GM23338 (cell line): ENCODE data around the gene STX4. TPM values are rescaled to one million over a fixed set of nuclear protein-coding genes. Genes with fewer than 3 reads are reported as not detected.
A peak's percentile ranks its signal among the peaks of the same experiment; 100 is the strongest.

Source experiments
- ATAC-seq: fragments of 200-7000 bp; cut with Tn5 transposase; 3 replicates; pipeline ENCODE4 v1.9.1; 2020
- DNase-seq: peaks from one replicate; pipeline ENCODE4 v3.0.0-alpha.2; 2015; ENCODE audit warnings: low spot score
- H2AFZ ChIP-seq: fragments of 200-600 bp; sonication (generic); 2 replicates; pipeline ENCODE4 v1.8.0; 2016; ENCODE audit warnings: antibody characterized with exemption, mild to moderate bottlenecking, moderate library complexity
- H3F3A ChIP-seq: fragments of 200-600 bp; sonication (generic); replicated peaks from 2 replicates; pipeline ENCODE4 v1.8.0; 2017; ENCODE audit warnings: antibody characterized with exemption, mixed run types, low read depth
- H3K27ac ChIP-seq: fragments of 200-600 bp; sonication (generic); 2 replicates; pipeline ENCODE4 v1.6.1; 2016; ENCODE audit warnings: low read depth
- H3K27me3 ChIP-seq: fragments of 200-600 bp; sonication (generic); 2 replicates; pipeline ENCODE4 v1.8.0; 2016; ENCODE audit warnings: mild to moderate bottlenecking, mixed run types, moderate library complexity; ENCODE audit not compliant: insufficient read depth
- H3K36me3 ChIP-seq: fragments of 200-600 bp; sonication (generic); 2 replicates; pipeline ENCODE4 v1.8.0; 2016; ENCODE audit warnings: mild to moderate bottlenecking; ENCODE audit not compliant: insufficient read depth
- H3K4me1 ChIP-seq: fragments of 200-600 bp; sonication (generic); 2 replicates; pipeline ENCODE4 v1.8.0; 2016; ENCODE audit warnings: mild to moderate bottlenecking, moderate library complexity; ENCODE audit not compliant: insufficient read depth
- H3K4me2 ChIP-seq: fragments of 200-600 bp; sonication (generic); 2 replicates; pipeline ENCODE4 v1.7.1; 2017; ENCODE audit warnings: mixed run types
- H3K4me3 ChIP-seq: fragments of 200-600 bp; sonication (generic); 2 replicates; pipeline ENCODE4 v1.6.1; 2016; ENCODE audit warnings: mixed run types
- H3K79me2 ChIP-seq: fragments of 200-600 bp; sonication (generic); replicated peaks from 2 replicates; pipeline ENCODE4 v1.8.0; 2017; ENCODE audit warnings: mild to moderate bottlenecking; ENCODE audit not compliant: insufficient read depth
- H3K9me2 ChIP-seq: fragments of 200-600 bp; sonication (generic); 2 replicates; pipeline ENCODE4 v1.8.0; 2017; ENCODE audit not compliant: insufficient read depth
- H4K20me1 ChIP-seq: fragments of 200-600 bp; sonication (generic); replicated peaks from 2 replicates; pipeline ENCODE4 v1.8.0; 2017; ENCODE audit warnings: mild to moderate bottlenecking; ENCODE audit not compliant: insufficient read depth
- H3K27ac Mint-ChIP-seq: 2 replicates; pipeline ENCODE4 v1.8.0; 2020; ENCODE audit warnings: inconsistent platforms, mild to moderate bottlenecking, moderate library complexity, mixed read lengths
- H3K27me3 Mint-ChIP-seq: 3 replicates; pipeline ENCODE4 v1.8.0; 2022; ENCODE audit warnings: low read depth, mild to moderate bottlenecking, moderate library complexity, mixed read lengths, inconsistent platforms; ENCODE audit not compliant: insufficient read depth, poor library complexity
- H3K36me3 Mint-ChIP-seq: 3 replicates; pipeline ENCODE4 v1.8.0; 2021; ENCODE audit warnings: low read depth, mild to moderate bottlenecking, inconsistent platforms, moderate library complexity, mixed read lengths
- H3K4me1 Mint-ChIP-seq: 3 replicates; pipeline ENCODE4 v1.8.0; 2020; ENCODE audit warnings: mild to moderate bottlenecking, inconsistent platforms, mixed read lengths
- H3K4me3 Mint-ChIP-seq: 3 replicates; pipeline ENCODE4 v1.8.0; 2021; ENCODE audit warnings: moderate library complexity, mild to moderate bottlenecking, inconsistent platforms, mixed read lengths
- H3K9me3 Mint-ChIP-seq: 3 replicates; pipeline ENCODE4 v1.8.0; 2020; ENCODE audit warnings: moderate library complexity, mild to moderate bottlenecking, inconsistent platforms, mixed read lengths
- CREB1 ChIP-seq: fragments of 250-450 bp; sonication (Bioruptor Pico); IDR thresholded peaks from 2 replicates; pipeline ENCODE4 v1.5.0; 2020; ENCODE audit warnings: low read depth, mild to moderate bottlenecking, moderate library complexity
- ETS1 ChIP-seq: IDR thresholded peaks from 2 replicates; pipeline ENCODE4 v1.6.1; 2016; ENCODE audit warnings: antibody characterized with exemption
- JUNB ChIP-seq: IDR thresholded peaks from one replicate; pipeline ENCODE4 v1.6.1; 2016; ENCODE audit warnings: antibody characterized with exemption; ENCODE audit not compliant: unreplicated experiment
- REST ChIP-seq: IDR thresholded peaks from one replicate; pipeline ENCODE4 v1.6.1; 2018; ENCODE audit warnings: antibody characterized with exemption; ENCODE audit not compliant: unreplicated experiment
- ZNF114 ChIP-seq: fragments of 250-450 bp; sonication (Bioruptor Pico); IDR thresholded peaks from 2 replicates; pipeline ENCODE4 v1.5.0; 2020; ENCODE audit warnings: mild to moderate bottlenecking, moderate library complexity
- ZNF331 ChIP-seq: fragments of 250-450 bp; sonication (Bioruptor Pico); IDR thresholded peaks from 2 replicates; pipeline ENCODE4 v1.5.0; 2020; ENCODE audit warnings: low read depth, mild to moderate bottlenecking, moderate library complexity
- polyA plus RNA-seq: library from polyadenylated mRNA; unstranded; fragments of >200 nt; fragmentation: Nextera tagmentation; extraction: Ambion mirVana; gene quantifications from 2 replicates; pipeline ENCODE4 v1.2.1, GENCODE V29; 2016
- total RNA-seq: library from RNA; depleted of rRNA; stranded (reverse); fragments of >200 nt; shearing (Covaris generic); gene quantifications from 2 replicates; pipeline ENCODE4 v1.2.3, GENCODE V29; 2014
- TF ChIP-seq, protein P1 (sequence below), 2 experiments: fragments of 200-600 bp in 1 of 2; sonication (generic) in 1 of 2; conservative IDR thresholded peaks; 2 replicates each; pipeline versions ENCODE4 v1.5.1 to v1.6.1; 2016 to 2017; ENCODE audit warnings: antibody characterized with exemption in 2 of 2, low read depth in 2 of 2, mild to moderate bottlenecking in 2 of 2, moderate library complexity in 1 of 2
- TF ChIP-seq, protein P2 (sequence below): fragments of 250-450 bp; sonication (Bioruptor Pico); IDR thresholded peaks from 2 replicates; pipeline ENCODE4 v1.5.0; 2020; ENCODE audit warnings: mild to moderate bottlenecking, moderate library complexity

STX4 gene
- total and polyA plus RNA-seq, 2 experiments from 2014 or later: 13.0 to 39.3 TPM

GRCh38 chr16:31085873-31086628, 52.7 kb downstream of the STX4 start:
- Mint-ChIP-seq H3K4me3 (no peak overlapping the region), H3K9me3 (no peaks in the 10 kb centered on the region), H3K36me3 (peaks cover 21% of the 10 kb centered on the region), H3K4me1 (peaks cover 5% of the 10 kb centered on the region; the same call in 1 of the 3 replicates), H3K27me3 (peaks cover 17% of the 10 kb centered on the region), H3K27ac (peak overlapping the region; percentile 29; the same call in 1 of the 2 replicates)
- Histone ChIP-seq H4K20me1 (no peaks in the 10 kb centered on the region; the same call in 1 of the 2 replicates), H3F3A (no peaks in the 10 kb centered on the region), H3K9me2 (no peaks in the 10 kb centered on the region), H3K4me2 (no peak overlapping the region), H3K4me1 (no peaks in the 10 kb centered on the region), H3K27ac (no peak overlapping the region), H3K36me3 (no peaks in the 10 kb centered on the region), H3K27me3 (no peaks in the 10 kb centered on the region), H3K79me2 (no peaks in the 10 kb centered on the region), H3K4me3 (no peak overlapping the region), H2AFZ (no peak overlapping the region)
- ATAC-seq (no peak), DNase-seq (no peak)
- TF ChIP-seq ZNF331 (CRISPR knock-in tag): no peak
- no peak for TF ChIP-seq REST
- TF ChIP-seq, protein P1, sequence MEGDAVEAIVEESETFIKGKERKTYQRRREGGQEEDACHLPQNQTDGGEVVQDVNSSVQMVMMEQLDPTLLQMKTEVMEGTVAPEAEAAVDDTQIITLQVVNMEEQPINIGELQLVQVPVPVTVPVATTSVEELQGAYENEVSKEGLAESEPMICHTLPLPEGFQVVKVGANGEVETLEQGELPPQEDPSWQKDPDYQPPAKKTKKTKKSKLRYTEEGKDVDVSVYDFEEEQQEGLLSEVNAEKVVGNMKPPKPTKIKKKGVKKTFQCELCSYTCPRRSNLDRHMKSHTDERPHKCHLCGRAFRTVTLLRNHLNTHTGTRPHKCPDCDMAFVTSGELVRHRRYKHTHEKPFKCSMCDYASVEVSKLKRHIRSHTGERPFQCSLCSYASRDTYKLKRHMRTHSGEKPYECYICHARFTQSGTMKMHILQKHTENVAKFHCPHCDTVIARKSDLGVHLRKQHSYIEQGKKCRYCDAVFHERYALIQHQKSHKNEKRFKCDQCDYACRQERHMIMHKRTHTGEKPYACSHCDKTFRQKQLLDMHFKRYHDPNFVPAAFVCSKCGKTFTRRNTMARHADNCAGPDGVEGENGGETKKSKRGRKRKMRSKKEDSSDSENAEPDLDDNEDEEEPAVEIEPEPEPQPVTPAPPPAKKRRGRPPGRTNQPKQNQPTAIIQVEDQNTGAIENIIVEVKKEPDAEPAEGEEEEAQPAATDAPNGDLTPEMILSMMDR (conservative IDR thresholded peaks at IDR 0.05; ENCODE audit: low read depth in 2 of 2): no peak
- no peak for TF ChIP-seq JUNB
- TF ChIP-seq ETS1: no peak
- no peak for TF ChIP-seq CREB1 (CRISPR knock-in tag)
- no peak for TF ChIP-seq ZNF114 (CRISPR knock-in tag)

DNA sequence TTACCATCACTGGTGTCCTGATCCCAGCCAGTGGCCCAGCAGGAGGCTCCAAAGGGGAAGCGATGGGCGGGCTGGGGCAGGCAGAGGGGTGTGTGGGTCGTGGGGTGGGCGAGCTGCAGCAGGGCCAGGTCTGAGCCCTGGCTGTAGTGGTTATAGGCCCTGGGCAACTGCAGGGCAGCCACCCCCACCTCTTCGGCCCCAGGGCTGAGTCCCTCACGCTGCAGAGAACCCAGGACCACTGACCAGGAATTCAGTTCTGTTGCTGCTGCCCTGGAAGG, 53.2 kb downstream of the STX4 start:
- H3K27ac Mint-ChIP-seq: no peak overlapping the region
- Histone ChIP-seq H3K27me3 (no peaks in the 10 kb centered on the region), H3K79me2 (no peaks in the 10 kb centered on the region), H3F3A (no peaks in the 10 kb centered on the region), H2AFZ (no peak overlapping the region), H3K4me1 (no peaks in the 10 kb centered on the region), H3K27ac (no peak overlapping the region), H3K9me2 (no peaks in the 10 kb centered on the region), H3K4me3 (no peak overlapping the region), H3K4me2 (no peak overlapping the region), H4K20me1 (no peaks in the 10 kb centered on the region; the same call in 1 of the 2 replicates), H3K36me3 (no peaks in the 10 kb centered on the region)
- H3K9me3 Mint-ChIP-seq: no peaks in the 10 kb centered on the region
- no peak overlapping the region for H3K4me3 Mint-ChIP-seq
- peaks cover 17% of the 10 kb centered on the region for H3K27me3 Mint-ChIP-seq
- peaks cover 5% of the 10 kb centered on the region; the same call in 1 of the 3 replicates for H3K4me1 Mint-ChIP-seq
- H3K36me3 Mint-ChIP-seq: peaks cover 26% of the 10 kb centered on the region
- ATAC-seq (no peak), DNase-seq (no peak)
- TF ChIP-seq ZNF331 (CRISPR knock-in tag) (no peak), CREB1 (CRISPR knock-in tag) (no peak)
- TF ChIP-seq, protein P2, sequence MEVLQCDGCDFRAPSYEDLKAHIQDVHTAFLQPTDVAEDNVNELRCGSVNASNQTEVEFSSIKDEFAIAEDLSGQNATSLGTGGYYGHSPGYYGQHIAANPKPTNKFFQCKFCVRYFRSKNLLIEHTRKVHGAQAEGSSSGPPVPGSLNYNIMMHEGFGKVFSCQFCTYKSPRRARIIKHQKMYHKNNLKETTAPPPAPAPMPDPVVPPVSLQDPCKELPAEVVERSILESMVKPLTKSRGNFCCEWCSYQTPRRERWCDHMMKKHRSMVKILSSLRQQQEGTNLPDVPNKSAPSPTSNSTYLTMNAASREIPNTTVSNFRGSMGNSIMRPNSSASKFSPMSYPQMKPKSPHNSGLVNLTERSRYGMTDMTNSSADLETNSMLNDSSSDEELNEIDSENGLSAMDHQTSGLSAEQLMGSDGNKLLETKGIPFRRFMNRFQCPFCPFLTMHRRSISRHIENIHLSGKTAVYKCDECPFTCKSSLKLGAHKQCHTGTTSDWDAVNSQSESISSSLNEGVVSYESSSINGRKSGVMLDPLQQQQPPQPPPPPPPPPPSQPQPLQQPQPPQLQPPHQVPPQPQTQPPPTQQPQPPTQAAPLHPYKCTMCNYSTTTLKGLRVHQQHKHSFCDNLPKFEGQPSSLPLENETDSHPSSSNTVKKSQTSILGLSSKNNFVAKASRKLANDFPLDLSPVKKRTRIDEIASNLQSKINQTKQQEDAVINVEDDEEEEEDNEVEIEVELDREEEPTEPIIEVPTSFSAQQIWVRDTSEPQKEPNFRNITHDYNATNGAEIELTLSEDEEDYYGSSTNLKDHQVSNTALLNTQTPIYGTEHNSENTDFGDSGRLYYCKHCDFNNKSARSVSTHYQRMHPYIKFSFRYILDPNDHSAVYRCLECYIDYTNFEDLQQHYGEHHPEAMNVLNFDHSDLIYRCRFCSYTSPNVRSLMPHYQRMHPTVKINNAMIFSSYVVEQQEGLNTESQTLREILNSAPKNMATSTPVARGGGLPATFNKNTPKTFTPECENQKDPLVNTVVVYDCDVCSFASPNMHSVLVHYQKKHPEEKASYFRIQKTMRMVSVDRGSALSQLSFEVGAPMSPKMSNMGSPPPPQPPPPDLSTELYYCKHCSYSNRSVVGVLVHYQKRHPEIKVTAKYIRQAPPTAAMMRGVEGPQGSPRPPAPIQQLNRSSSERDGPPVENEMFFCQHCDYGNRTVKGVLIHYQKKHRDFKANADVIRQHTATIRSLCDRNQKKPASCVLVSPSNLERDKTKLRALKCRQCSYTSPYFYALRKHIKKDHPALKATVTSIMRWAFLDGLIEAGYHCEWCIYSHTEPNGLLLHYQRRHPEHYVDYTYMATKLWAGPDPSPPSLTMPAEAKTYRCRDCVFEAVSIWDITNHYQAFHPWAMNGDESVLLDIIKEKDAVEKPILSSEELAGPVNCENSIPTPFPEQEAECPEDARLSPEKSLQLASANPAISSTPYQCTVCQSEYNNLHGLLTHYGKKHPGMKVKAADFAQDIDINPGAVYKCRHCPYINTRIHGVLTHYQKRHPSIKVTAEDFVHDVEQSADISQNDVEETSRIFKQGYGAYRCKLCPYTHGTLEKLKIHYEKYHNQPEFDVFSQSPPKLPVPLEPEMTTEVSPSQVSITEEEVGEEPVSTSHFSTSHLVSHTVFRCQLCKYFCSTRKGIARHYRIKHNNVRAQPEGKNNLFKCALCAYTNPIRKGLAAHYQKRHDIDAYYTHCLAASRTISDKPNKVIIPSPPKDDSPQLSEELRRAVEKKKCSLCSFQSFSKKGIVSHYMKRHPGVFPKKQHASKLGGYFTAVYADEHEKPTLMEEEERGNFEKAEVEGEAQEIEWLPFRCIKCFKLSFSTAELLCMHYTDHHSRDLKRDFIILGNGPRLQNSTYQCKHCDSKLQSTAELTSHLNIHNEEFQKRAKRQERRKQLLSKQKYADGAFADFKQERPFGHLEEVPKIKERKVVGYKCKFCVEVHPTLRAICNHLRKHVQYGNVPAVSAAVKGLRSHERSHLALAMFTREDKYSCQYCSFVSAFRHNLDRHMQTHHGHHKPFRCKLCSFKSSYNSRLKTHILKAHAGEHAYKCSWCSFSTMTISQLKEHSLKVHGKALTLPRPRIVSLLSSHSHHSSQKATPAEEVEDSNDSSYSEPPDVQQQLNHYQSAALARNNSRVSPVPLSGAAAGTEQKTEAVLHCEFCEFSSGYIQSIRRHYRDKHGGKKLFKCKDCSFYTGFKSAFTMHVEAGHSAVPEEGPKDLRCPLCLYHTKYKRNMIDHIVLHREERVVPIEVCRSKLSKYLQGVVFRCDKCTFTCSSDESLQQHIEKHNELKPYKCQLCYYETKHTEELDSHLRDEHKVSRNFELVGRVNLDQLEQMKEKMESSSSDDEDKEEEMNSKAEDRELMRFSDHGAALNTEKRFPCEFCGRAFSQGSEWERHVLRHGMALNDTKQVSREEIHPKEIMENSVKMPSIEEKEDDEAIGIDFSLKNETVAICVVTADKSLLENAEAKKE (CRISPR knock-in tag): no peak
